ENCODE results near the gene RPL37. TPM values are rescaled to one million over a fixed set of nuclear protein-coding genes. Genes with fewer than 3 reads are reported as not detected.
"Not testable (repeated sequence)": the region's sequence is repeated elsewhere in the genome, so short reads cannot be mapped to it uniquely, and the experiment has no call there.

Gene RPL37
- total RNA-seq, 8 experiments from 2014 or later, result 2,125 to 3,124 (median 2,435) TPM

GRCh38 chr5:40799258-40799657 lies 35.8 kb downstream of the RPL37 start:
- in situ Hi-C loops (cut with MboI; ENCODE audit: low pct_unique_long_range_greater_than_20kb in 2 of 9, low sequenced_read_pairs in 9 of 9, unreplicated experiment in 9 of 9), result no loop called here
- no peak for ATAC-seq (replicated peaks in 6 of 8)
- WGBS, 10 experiments, result 0 to 29% (median 0%) methylated on average over 1 of the region's 1 CpG; no CpG with 5 or more reads in 2 of the 10 experiments
- Histone ChIP-seq H3K27ac (no peak overlapping the region), H3K4me3 (peak overlapping the region in 4 of 5 donors; percentile 81 to 94 (median 91)), H3K4me1 (replicated peaks in 1 of 2) (peaks cover 7 to 14% of the 10 kb centered on the region in 2 donors)

GRCh38 chr5:40798801-40799210 lies 36.2 kb downstream of the RPL37 start:
- whole genome bisulfite sequencing, 10 experiments, result 0 to 20% (median 1%) methylated on average over 1 to 7 of the region's 7 CpGs
- in situ Hi-C loops (cut with MboI; ENCODE audit: low pct_unique_long_range_greater_than_20kb in 2 of 9, low sequenced_read_pairs in 9 of 9, unreplicated experiment in 9 of 9), result no loop called here
- Histone ChIP-seq H3K27ac (peak overlapping the region; percentile 83 to 96), H3K4me3 (peak overlapping the region; percentile 81 to 94 (median 89)), H3K4me1 (replicated peaks in 1 of 2) (peaks cover 7 to 14% of the 10 kb centered on the region in 2 donors)
- ATAC-seq (replicated peaks in 6 of 8), result peak in 5 of 8 experiments; percentile 30 to 43 (median 36)

DNA sequence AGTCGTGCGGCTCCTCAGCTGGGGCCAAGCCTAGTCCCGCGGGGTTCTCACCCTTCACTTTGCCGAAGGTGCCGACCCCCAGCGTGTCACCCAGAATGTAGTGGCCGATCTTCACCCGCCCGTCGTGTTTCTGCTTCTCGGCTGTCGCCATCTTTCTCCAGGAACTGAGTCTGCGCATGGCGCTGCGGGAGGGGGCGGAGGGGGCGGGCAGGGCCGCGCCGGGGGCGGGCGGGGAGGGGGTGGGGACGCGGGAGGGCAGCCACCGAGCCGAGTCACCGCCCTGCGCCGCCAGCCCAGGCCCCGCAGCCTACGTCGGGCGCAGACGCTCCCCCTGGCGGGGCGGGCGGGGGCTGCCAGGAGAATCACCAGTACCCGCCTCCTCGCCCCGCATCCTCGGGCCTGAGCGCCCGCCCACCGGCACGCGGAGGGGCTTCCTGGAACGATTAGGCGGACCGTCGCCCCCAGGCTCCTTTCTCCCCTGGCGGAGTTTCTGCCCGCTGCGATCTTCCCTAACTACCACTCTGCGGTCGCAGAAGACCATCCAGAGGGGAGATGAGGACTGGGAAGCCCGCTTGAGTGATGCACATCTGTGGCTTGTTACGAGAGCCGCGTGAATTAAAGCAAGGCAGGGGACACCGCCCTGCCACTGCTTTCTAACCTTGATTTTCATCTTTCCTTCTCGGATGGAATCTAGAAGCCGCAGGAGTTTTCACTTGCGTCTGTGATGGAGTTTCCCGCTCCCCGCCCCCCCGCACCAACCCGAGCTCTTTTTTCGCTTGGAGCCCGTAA lies 36.8 kb downstream of the RPL37 start, which contains the start of gene PRKAA1:
PRKAA1 (minus strand) TSS at position 363 of the 789 bp plus-strand sequence; CDS start at position 178, 185 bp downstream.
- H3K4me1 ChIP-seq (replicated peaks in 1 of 2), result peaks cover 7 to 14% of the 10 kb centered on the region in 2 donors
- WGBS, 10 experiments, result 0 to 3% (median 0%) methylated on average over 1 to 18 of the region's 70 CpGs; no CpG with 5 or more reads in 4 of the 10 experiments
- peak; percentile 89 to 96 (median 94) for ATAC-seq (replicated peaks in 6 of 8)
- in situ Hi-C loops (cut with MboI; ENCODE audit: low pct_unique_long_range_greater_than_20kb in 2 of 9, low sequenced_read_pairs in 9 of 9, unreplicated experiment in 9 of 9), result no loop called here
- H3K27ac ChIP-seq, result peak within 1 kb of the TSS; percentile 91 to 96
- peak within 1 kb of the TSS; percentile 81 to 94 (median 89) for H3K4me3 ChIP-seq

DNA sequence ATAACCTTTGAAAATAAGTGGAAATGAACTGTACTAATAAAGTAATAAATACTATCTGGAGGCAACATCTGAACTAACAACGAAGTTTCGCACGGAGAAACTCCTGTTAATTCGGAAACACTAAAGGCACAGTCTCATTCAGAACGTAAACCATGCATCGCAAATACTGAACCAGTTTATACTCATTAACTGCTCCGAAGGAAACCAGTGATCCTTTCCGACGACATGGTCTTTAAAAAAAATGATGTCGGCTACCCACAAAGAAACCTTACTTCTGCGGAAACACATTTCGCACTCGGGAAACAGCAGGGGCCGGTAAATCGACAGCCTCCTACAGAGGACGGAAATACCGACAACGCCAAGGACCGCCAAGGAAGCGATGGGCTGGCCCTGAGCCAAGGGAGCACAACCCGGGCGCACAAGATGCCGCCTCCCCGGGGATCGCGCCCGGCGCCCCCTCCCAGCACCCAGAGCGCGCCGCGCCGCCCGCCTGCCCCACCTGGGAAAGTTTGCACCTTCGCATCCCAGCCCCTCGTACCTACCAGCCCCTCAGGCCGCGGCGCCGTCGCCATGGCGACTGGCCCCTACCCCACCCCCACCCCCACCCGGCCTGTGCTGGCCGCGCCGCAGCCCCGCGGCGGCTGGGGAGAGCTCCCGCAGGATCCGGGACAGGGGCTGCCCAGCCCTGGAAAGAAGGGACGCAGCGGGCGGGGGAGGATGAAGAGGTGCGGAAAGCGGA lies 37.6 kb downstream of the RPL37 start:
- H3K4me3 ChIP-seq, result peak overlapping the region; percentile 81 to 94 (median 89)
- 0 to 2% (median 0%) methylated on average over 1 to 17 of the region's 56 CpGs; no CpG with 5 or more reads in 1 of the 10 experiments for WGBS, 10 experiments
- ATAC-seq (replicated peaks in 6 of 8), result peak; percentile 60 to 84 (median 82)
- H3K4me1 ChIP-seq (replicated peaks in 1 of 2), result peaks cover 7 to 14% of the 10 kb centered on the region in 2 donors
- in situ Hi-C loops (cut with MboI; ENCODE audit: low pct_unique_long_range_greater_than_20kb in 2 of 9, low sequenced_read_pairs in 9 of 9, unreplicated experiment in 9 of 9), result no loop called here
- H3K27ac ChIP-seq, result peak overlapping the region; percentile 91 to 96

DNA sequence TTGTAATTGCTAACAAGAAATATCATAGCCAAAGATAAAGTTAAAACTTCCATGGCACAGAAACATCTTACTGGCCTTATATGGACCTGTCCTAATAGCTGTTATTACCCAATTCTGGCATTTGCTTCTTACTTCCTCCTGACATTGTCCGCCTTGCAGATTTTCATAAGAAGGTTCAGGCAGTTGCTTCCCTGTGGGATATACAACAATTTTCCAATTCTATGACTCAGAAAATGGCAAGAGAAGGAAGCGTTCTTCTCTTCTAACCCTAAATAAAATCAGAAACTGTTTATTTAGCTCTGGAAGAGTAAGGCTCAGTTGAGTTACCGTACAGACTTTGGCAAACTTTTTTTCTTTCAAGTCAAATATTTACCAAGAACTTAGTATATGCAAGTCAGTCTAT lies 38.5 kb downstream of the RPL37 start:
- Histone ChIP-seq H3K27ac (no peak overlapping the region), H3K4me1 (replicated peaks in 1 of 2) (peaks cover 7 to 14% of the 10 kb centered on the region in 2 donors), H3K4me3 (peak overlapping the region in 1 of 5 donors; percentile 94)
- in situ Hi-C loops (cut with MboI; ENCODE audit: low pct_unique_long_range_greater_than_20kb in 2 of 9, low sequenced_read_pairs in 9 of 9, unreplicated experiment in 9 of 9), result no loop called here
- 0 to 77% (median 56%) methylated on average over 1 to 3 of the region's 3 CpGs for WGBS, 10 experiments
- ATAC-seq (replicated peaks in 6 of 8), result no peak

DNA sequence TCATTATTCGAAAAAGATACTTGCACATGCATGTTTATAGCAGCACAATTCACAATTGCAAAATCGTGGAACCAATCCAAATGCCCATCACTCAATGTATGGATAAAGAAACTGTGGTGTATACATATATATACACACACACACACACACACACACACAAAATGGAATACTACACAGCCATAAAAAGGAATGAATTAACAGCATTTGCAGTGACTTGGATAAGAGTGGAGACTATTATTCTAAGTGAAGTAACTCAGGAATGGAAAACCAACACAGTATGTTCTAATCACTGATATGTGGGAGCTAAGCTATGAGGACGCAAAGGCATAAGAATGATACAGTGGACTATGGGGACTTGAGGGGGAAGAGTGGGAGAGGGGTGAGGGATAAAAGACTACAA lies 40.1 kb downstream of the RPL37 start:
- H3K27ac ChIP-seq; in situ Hi-C loops (cut with MboI; ENCODE audit: low pct_unique_long_range_greater_than_20kb in 2 of 9, low sequenced_read_pairs in 9 of 9, unreplicated experiment in 9 of 9); H3K4me3 ChIP-seq; ATAC-seq (replicated peaks in 6 of 8): not testable (repeated sequence)
- H3K4me1 ChIP-seq (replicated peaks in 1 of 2), result peaks cover 7 to 14% of the 10 kb centered on the region in 2 donors
- 100% methylated on average over 1 to 3 of the region's 3 CpGs; no CpG with 5 or more reads in 6 of the 10 experiments for WGBS, 10 experiments

GRCh38 chr5:40794340-40794739 lies 40.7 kb downstream of the RPL37 start:
- H3K27ac ChIP-seq; in situ Hi-C loops (cut with MboI; ENCODE audit: low pct_unique_long_range_greater_than_20kb in 2 of 9, low sequenced_read_pairs in 9 of 9, unreplicated experiment in 9 of 9); H3K4me3 ChIP-seq; H3K4me1 ChIP-seq (replicated peaks in 1 of 2); ATAC-seq (replicated peaks in 6 of 8): not testable (repeated sequence)

GRCh38 chr5:40792691-40793090 lies 42.3 kb downstream of the RPL37 start:
- ATAC-seq (replicated peaks in 6 of 8); H3K27ac ChIP-seq; in situ Hi-C loops (cut with MboI; ENCODE audit: low pct_unique_long_range_greater_than_20kb in 2 of 9, low sequenced_read_pairs in 9 of 9, unreplicated experiment in 9 of 9); H3K4me3 ChIP-seq; H3K4me1 ChIP-seq (replicated peaks in 1 of 2): not testable (repeated sequence)
- WGBS, 10 experiments, result 88 to 100% (median 98%) methylated on average over 1 to 10 of the region's 10 CpGs

DNA sequence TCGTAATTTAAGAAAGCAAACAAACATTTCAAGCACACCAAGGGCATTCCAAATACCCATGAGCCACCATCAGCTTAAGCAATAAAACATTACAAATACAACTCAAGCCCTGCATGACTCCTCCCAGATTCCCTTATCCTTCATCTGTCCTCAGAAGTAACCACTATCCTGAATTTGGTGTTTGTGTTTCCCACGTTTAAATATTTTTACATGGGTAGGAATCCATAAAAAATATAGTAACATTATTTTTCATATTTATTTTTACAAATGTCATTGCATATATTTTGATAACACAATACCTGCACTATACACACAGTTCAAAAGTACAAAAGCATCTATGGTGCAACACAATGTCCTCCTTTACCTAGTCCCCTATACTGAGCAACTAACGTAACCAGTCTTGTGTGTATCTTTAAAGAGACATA lies 43.3 kb downstream of the RPL37 start:
- ATAC-seq (replicated peaks in 6 of 8), result peak in 2 of 8 experiments; percentile 27 to 47
- Histone ChIP-seq H3K4me1 (replicated peaks in 1 of 2) (peaks cover 2 to 5% of the 10 kb centered on the region in 2 donors), H3K4me3 (no peak overlapping the region), H3K27ac (no peak overlapping the region)
- in situ Hi-C loops (cut with MboI; ENCODE audit: low pct_unique_long_range_greater_than_20kb in 2 of 9, low sequenced_read_pairs in 9 of 9, unreplicated experiment in 9 of 9), result no loop called here
- 42 to 96% (median 77%) methylated on average over 2 to 3 of the region's 3 CpGs; no CpG with 5 or more reads in 1 of the 10 experiments for WGBS, 10 experiments

DNA sequence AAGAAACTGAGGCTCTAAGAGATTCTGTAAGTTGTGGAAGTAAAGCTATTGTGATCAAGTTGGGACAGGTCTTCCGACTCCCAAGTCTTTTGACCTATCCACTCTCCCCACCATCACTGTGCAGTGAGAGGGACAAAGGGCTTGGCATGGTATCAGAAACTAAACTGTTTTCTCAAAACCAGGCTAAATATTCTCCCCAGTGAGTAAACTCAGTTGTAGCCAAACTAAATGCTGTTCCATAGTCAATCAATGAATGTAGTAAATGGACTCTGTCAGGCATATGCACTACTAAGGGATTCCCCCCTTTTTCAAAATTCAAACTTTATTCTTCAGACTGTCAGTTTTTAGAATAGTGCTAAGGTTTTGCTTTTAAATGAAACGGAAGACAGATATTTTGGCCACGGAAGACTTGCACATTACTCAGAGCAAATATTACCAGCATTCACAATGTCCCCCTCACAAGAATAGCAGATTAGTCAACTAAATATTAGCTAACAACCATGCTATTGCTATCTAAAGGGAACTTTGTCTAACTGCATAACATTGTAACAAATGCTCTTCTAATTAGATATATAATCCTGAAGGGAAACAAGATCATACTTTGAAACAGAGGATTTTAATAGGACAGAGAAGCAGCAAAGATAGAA lies 44.0 kb downstream of the RPL37 start:
- Histone ChIP-seq H3K4me3 (no peak overlapping the region), H3K4me1 (replicated peaks in 1 of 2) (no peaks in the 10 kb centered on the region), H3K27ac (no peak overlapping the region)
- peak in 1 of 8 experiments; percentile 23 for ATAC-seq (replicated peaks in 6 of 8)
- 16 to 100% (median 81%) methylated on average over 1 to 3 of the region's 3 CpGs; no CpG with 5 or more reads in 2 of the 10 experiments for WGBS, 10 experiments
- in situ Hi-C loops (cut with MboI; ENCODE audit: low pct_unique_long_range_greater_than_20kb in 2 of 9, low sequenced_read_pairs in 9 of 9, unreplicated experiment in 9 of 9), result no loop called here

- ATAC-seq (replicated peaks in 6 of 8); H3K4me1 ChIP-seq (replicated peaks in 1 of 2); in situ Hi-C loops (cut with MboI; ENCODE audit: low pct_unique_long_range_greater_than_20kb in 2 of 9, low sequenced_read_pairs in 9 of 9, unreplicated experiment in 9 of 9); H3K27ac ChIP-seq; H3K4me3 ChIP-seq: not testable (repeated sequence)
- WGBS, 10 experiments, result 88 to 100% (median 100%) methylated on average over 1 to 5 of the region's 5 CpGs; no CpG with 5 or more reads in 2 of the 10 experiments
These were observed 46.1 kb downstream of the RPL37 start for GRCh38 chr5:40788941-40789340.

DNA sequence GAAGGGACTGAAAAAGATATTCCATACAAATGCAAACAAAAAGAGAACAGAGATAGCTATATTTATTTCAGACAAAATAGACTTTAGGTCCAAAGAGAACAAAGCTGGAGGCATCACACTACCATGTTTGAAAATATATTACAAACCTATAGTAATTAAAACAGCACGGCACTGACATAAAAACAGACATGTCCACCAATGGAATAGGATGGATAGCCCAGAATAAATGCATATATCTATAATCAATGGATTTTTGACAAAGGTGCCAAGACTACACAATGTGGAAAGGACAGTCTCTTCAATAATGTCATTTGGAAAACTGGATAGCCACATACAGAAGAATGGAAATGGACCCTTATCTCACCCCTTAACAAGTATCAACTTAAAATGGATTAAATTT lies 47.0 kb downstream of the RPL37 start:
- ATAC-seq (replicated peaks in 6 of 8), result no peak
- in situ Hi-C loops (cut with MboI; ENCODE audit: low pct_unique_long_range_greater_than_20kb in 2 of 9, low sequenced_read_pairs in 9 of 9, unreplicated experiment in 9 of 9), result no loop called here
- Histone ChIP-seq H3K4me1 (replicated peaks in 1 of 2) (no peaks in the 10 kb centered on the region), H3K27ac (no peak overlapping the region), H3K4me3 (no peak overlapping the region)
- 67 to 100% (median 100%) methylated on average over 1 of the region's 1 CpG; no CpG with 5 or more reads in 3 of the 10 experiments for WGBS, 10 experiments

Data from motor neuron (in vitro differentiated cells).